ENCODE results near the gene PPP2R5D. TPM values are rescaled to one million over a fixed set of nuclear protein-coding genes. Genes with fewer than 3 reads are reported as not detected.

The PPP2R5D gene
- total and polyA plus RNA-seq, 9 of the 15 experiments (the other 6 are each of a cell fraction or from before 2014, with no cell fraction given) = 1.3 to 96.1 (median 38.4) TPM

DNA sequence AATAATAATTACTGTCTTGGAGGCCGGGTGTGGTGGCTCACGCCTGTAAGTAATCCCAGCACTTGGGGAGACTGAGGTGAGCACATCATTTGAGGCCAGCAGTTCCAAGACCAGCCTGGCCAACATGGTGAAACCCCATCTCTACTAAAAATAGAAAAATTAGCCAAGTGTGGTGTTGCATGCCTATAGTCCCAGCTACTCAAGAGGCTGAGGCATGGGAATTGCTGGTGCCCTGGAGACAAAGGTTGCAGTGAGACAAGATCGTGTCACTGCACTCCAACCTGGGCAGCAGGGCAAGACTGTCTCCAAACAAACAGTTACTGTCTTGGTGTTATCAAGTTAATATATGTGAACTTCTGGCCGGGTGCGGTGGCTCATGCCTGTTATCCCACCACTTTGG is 42.0 kb downstream of the PPP2R5D start (continued):
- TF ChIP-seq RAD51 (IDR thresholded peaks at IDR 0.05; ENCODE audit: borderline replicate concordance, low read depth) (no peak), ZNF609 (CRISPR knock-in tag; IDR thresholded peaks at IDR 0.05; ENCODE audit: borderline replicate concordance) (no peak), SREBF1 (IDR thresholded peaks at IDR 0.05; ENCODE audit: borderline replicate concordance, low read depth, low read length) (no peak), E2F1 (CRISPR knock-in tag; IDR thresholded peaks at IDR 0.05) (no peak), POLR3G (IDR thresholded peaks at IDR 0.05; ENCODE audit: extremely low read depth, insufficient read length, insufficient replicate concordance) (no peak), ZKSCAN8 (CRISPR knock-in tag; IDR thresholded peaks at IDR 0.05) (no peak), ZNF699 (CRISPR knock-in tag; IDR thresholded peaks at IDR 0.05; ENCODE audit: insufficient replicate concordance) (no peak)

All from K562 (cell line).